ENCODE measurements around the gene CAPN2.

DNA sequence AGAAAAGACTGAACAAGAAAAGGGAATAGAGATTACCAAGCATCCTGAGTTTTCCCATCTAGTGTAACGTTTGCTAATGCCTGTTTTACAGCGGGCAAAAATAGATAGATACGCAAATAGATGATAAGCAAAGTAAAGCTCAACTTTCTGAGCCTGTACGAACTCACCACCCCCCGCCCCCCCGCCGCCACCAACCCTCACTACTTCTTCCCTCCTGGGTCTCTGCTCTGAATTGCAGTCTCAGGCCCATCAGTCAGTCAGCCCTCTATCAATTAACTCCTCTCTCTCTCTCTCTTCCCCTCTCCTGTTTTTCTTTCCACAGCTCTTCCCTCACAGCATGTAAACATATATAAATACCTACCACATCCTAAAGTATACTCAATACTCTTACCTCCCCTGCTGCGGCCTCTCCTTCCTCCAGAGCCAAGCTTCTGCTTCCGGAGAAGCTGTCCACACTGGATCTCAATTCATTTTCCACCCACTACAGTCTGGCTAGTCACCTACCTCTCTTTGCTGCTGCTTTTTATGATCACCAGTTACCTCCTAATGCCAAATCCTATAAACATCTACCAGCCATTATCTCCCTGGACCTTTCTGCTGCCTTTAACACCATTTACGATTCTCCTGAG is 64.6 kb downstream of the CAPN2 start:
- TF ChIP-seq, protein P1, sequence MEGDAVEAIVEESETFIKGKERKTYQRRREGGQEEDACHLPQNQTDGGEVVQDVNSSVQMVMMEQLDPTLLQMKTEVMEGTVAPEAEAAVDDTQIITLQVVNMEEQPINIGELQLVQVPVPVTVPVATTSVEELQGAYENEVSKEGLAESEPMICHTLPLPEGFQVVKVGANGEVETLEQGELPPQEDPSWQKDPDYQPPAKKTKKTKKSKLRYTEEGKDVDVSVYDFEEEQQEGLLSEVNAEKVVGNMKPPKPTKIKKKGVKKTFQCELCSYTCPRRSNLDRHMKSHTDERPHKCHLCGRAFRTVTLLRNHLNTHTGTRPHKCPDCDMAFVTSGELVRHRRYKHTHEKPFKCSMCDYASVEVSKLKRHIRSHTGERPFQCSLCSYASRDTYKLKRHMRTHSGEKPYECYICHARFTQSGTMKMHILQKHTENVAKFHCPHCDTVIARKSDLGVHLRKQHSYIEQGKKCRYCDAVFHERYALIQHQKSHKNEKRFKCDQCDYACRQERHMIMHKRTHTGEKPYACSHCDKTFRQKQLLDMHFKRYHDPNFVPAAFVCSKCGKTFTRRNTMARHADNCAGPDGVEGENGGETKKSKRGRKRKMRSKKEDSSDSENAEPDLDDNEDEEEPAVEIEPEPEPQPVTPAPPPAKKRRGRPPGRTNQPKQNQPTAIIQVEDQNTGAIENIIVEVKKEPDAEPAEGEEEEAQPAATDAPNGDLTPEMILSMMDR (IDR thresholded peaks at IDR 0.05; ENCODE audit: insufficient read depth, low read depth, low read length) = no peak
- TF ChIP-seq EZH2 (IDR thresholded peaks at IDR 0.05; ENCODE audit: insufficient read depth, low read length) = no peak

Data from astrocyte (in vitro differentiated cells and primary cell).